Neuronal stem cell (in vitro differentiated cells): ENCODE results near the gene KIAA0825.

Experiments used
- DNase-seq: peaks from one replicate; pipeline ENCODE4 v3.0.0-alpha.2; 2013; ENCODE audit warnings: low spot score
- H2AFZ ChIP-seq: one replicate; pipeline ENCODE4 v1.6.1; 2013; ENCODE audit warnings: mild to moderate bottlenecking, low read length, inconsistent platforms
- H2AK5ac ChIP-seq: 2 replicates; pipeline ENCODE4 v1.6.1; 2013; ENCODE audit warnings: low read depth, mild to moderate bottlenecking, inconsistent platforms, low read length, moderate library complexity, mixed read lengths
- H2BK120ac ChIP-seq: 2 replicates; pipeline ENCODE4 v1.6.1; 2013; ENCODE audit warnings: low read depth, mild to moderate bottlenecking, inconsistent platforms, low read length, moderate library complexity, mixed read lengths
- H2BK12ac ChIP-seq: one replicate; pipeline ENCODE4 v1.6.1; 2013; ENCODE audit warnings: low read length, inconsistent platforms
- H2BK15ac ChIP-seq: 2 replicates; pipeline ENCODE4 v1.6.1; 2013; ENCODE audit warnings: mild to moderate bottlenecking, low read length, inconsistent platforms, mixed read lengths
- H2BK5ac ChIP-seq: one replicate; pipeline ENCODE4 v1.6.1; 2013; ENCODE audit warnings: inconsistent platforms, mild to moderate bottlenecking, low read length, moderate library complexity
- H3K14ac ChIP-seq: one replicate; pipeline ENCODE4 v1.6.1; 2013; ENCODE audit warnings: low read length, inconsistent platforms
- H3K18ac ChIP-seq: 2 replicates; pipeline ENCODE4 v1.6.1; 2013; ENCODE audit warnings: low read length, inconsistent platforms
- H3K23ac ChIP-seq: 2 replicates; pipeline ENCODE4 v1.6.1; 2013; ENCODE audit warnings: low read depth, mild to moderate bottlenecking, mixed read lengths, low read length, inconsistent platforms; ENCODE audit not compliant: poor library complexity
- H3K27ac ChIP-seq: replicated peaks from 3 replicates; pipeline ENCODE4 v1.5.1; 2013; ENCODE audit warnings: low read length, inconsistent platforms
- H3K27me3 ChIP-seq, 3 experiments: 2 replicates each; pipeline ENCODE4 v1.6.1; 2013; ENCODE audit warnings: low read length in 3 of 3, mild to moderate bottlenecking in 2 of 3, inconsistent platforms in 1 of 3, low read depth in 1 of 3, mixed read lengths in 1 of 3, moderate library complexity in 1 of 3; ENCODE audit not compliant: control insufficient read depth in 3 of 3, insufficient read depth in 3 of 3
- H3K36me3 ChIP-seq, 2 donors: replicated peaks in 1 of 2; 2 replicates each; pipeline ENCODE4 v1.6.1; 2013; ENCODE audit warnings: low read length in 2 of 2; ENCODE audit not compliant: control insufficient read depth in 2 of 2, insufficient read depth in 2 of 2
- H3K4ac ChIP-seq: 2 replicates; pipeline ENCODE4 v1.6.1; 2013; ENCODE audit warnings: inconsistent platforms, mild to moderate bottlenecking, low read length, moderate library complexity
- H3K4me1 ChIP-seq, 2 donors: 1 replicate in 1 of 2; 2 replicates in 1 of 2; pipeline ENCODE4 v1.6.1; 2013; ENCODE audit warnings: low read length in 2 of 2, low read depth in 1 of 2; ENCODE audit not compliant: control insufficient read depth in 2 of 2, insufficient read depth in 1 of 2
- H3K4me2 ChIP-seq: one replicate; pipeline ENCODE4 v1.6.1; 2013; ENCODE audit warnings: mild to moderate bottlenecking, low read length, inconsistent platforms; ENCODE audit not compliant: insufficient read depth, poor library complexity, severe bottlenecking
- H3K4me3 ChIP-seq, 2 donors: 2 replicates each; pipeline ENCODE4 v1.5.1; 2013; ENCODE audit warnings: low read length in 2 of 2, mild to moderate bottlenecking in 2 of 2, inconsistent platforms in 1 of 2, moderate library complexity in 1 of 2
- H3K79me1 ChIP-seq: one replicate; pipeline ENCODE4 v1.6.1; 2013; ENCODE audit warnings: low read depth, mild to moderate bottlenecking, inconsistent platforms, low read length, moderate library complexity
- H3K9ac ChIP-seq: one replicate; pipeline ENCODE4 v1.6.1; 2013; ENCODE audit warnings: mild to moderate bottlenecking, low read depth, low read length, inconsistent platforms; ENCODE audit not compliant: poor library complexity
- H3K9me3 ChIP-seq, 2 donors: replicated peaks in 1 of 2; 2 replicates each; pipeline versions ENCODE3 to v1.6.1; 2013; ENCODE audit warnings: low read length in 2 of 2, mild to moderate bottlenecking in 2 of 2, inconsistent platforms in 1 of 2, low read depth in 1 of 2, mixed read lengths in 1 of 2, moderate library complexity in 1 of 2; ENCODE audit not compliant: control insufficient read depth in 2 of 2, insufficient read depth in 1 of 2
- H4K8ac ChIP-seq: one replicate; pipeline ENCODE4 v1.6.1; 2013; ENCODE audit warnings: low read depth, mild to moderate bottlenecking, inconsistent platforms, low read length, moderate library complexity
- H4K91ac ChIP-seq: one replicate; pipeline ENCODE4 v1.6.1; 2013; ENCODE audit warnings: low read length, low read depth, mild to moderate bottlenecking, inconsistent platforms; ENCODE audit not compliant: poor library complexity
- WGBS, 2 donors: extraction: QIAGEN DNeasy Blood & Tissue Kit; methylation state at CpG; one replicate each; pipeline ENCODE4 v1.1.7; 2013; ENCODE audit warnings: missing lambda C conversion rate in 2 of 2, mixed read lengths in 1 of 2; ENCODE audit not compliant: insufficient read length in 2 of 2, insufficient replicate concordance in 1 of 2; ENCODE audit errors: extremely low coverage in 2 of 2; 5-methylcytosine and 5-hydroxymethylcytosine counted together

Gene KIAA0825

GRCh38 chr5:94545870-94546625 lies 72.4 kb downstream of the KIAA0825 start:
- no peaks in the 10 kb centered on the region for H3K27me3 ChIP-seq
- H2BK5ac ChIP-seq: no peak overlapping the region
- no peak overlapping the region for H3K4ac ChIP-seq
- no peak overlapping the region for H3K4me2 ChIP-seq
- H3K18ac ChIP-seq: no peak overlapping the region
- no peak overlapping the region for H3K27ac ChIP-seq
- H3K79me1 ChIP-seq: no peaks in the 10 kb centered on the region
- no peak overlapping the region for H2BK12ac ChIP-seq
- H2BK15ac ChIP-seq: no peak overlapping the region
- no peak overlapping the region for H2BK120ac ChIP-seq
- no peaks in the 10 kb centered on the region for H3K4me1 ChIP-seq
- H4K91ac ChIP-seq: no peak overlapping the region
- no peak overlapping the region for H4K8ac ChIP-seq
- H3K23ac ChIP-seq: no peak overlapping the region
- peak overlapping the region in 1 of 2 donors; percentile 46 for H3K4me3 ChIP-seq
- no peak for DNase-seq
- no CpG with 5 or more reads among the region's 4 CpGs for WGBS, 2 donors
- no peak overlapping the region for H2AFZ ChIP-seq
- H3K14ac ChIP-seq: no peak overlapping the region
- no peak overlapping the region for H2AK5ac ChIP-seq
- no peaks in the 10 kb centered on the region for H3K36me3 ChIP-seq
- no peak overlapping the region for H3K9ac ChIP-seq
- peaks cover 4 to 13% of the 10 kb centered on the region in 2 donors for H3K9me3 ChIP-seq

GRCh38 chr5:94544875-94545547 lies 73.4 kb downstream of the KIAA0825 start:
- Histone ChIP-seq H3K9ac (no peak overlapping the region), H3K14ac (no peak overlapping the region), H4K8ac (no peak overlapping the region), H4K91ac (no peak overlapping the region), H2BK5ac (no peak overlapping the region), H2BK15ac (no peak overlapping the region), H3K4me1 (no peaks in the 10 kb centered on the region), H3K36me3 (no peaks in the 10 kb centered on the region), H3K4me3 (no peak overlapping the region), H3K4me2 (no peak overlapping the region), H3K27me3 (no peaks in the 10 kb centered on the region), H2BK12ac (no peak overlapping the region), H2BK120ac (no peak overlapping the region), H3K9me3 (peaks cover 6 to 20% of the 10 kb centered on the region in 2 donors), H3K27ac (no peak overlapping the region), H3K23ac (no peak overlapping the region), H3K4ac (no peak overlapping the region), H2AFZ (no peak overlapping the region), H2AK5ac (no peak overlapping the region), H3K18ac (no peak overlapping the region), H3K79me1 (no peaks in the 10 kb centered on the region)
- WGBS, 2 donors: no CpG with 5 or more reads among the region's 7 CpGs
- DNase-seq: no peak

GRCh38 chr5:94544031-94544650 lies 74.3 kb downstream of the KIAA0825 start:
- Histone ChIP-seq H2AFZ (no peak overlapping the region), H3K4ac (no peak overlapping the region), H3K18ac (no peak overlapping the region), H2BK15ac (no peak overlapping the region), H3K27ac (no peak overlapping the region), H3K4me2 (no peak overlapping the region), H3K23ac (no peak overlapping the region), H3K9me3 (peaks cover 9 to 20% of the 10 kb centered on the region in 2 donors), H2BK12ac (no peak overlapping the region), H4K8ac (no peak overlapping the region), H3K9ac (no peak overlapping the region), H3K36me3 (no peaks in the 10 kb centered on the region), H3K4me1 (no peaks in the 10 kb centered on the region), H2AK5ac (no peak overlapping the region), H3K27me3 (no peaks in the 10 kb centered on the region), H3K14ac (no peak overlapping the region), H3K4me3 (no peak overlapping the region), H2BK120ac (no peak overlapping the region), H3K79me1 (no peaks in the 10 kb centered on the region), H2BK5ac (no peak overlapping the region), H4K91ac (no peak overlapping the region)
- DNase-seq: no peak
- no CpG with 5 or more reads among the region's 1 CpG for WGBS, 2 donors

GRCh38 chr5:94540856-94541494 lies 77.4 kb downstream of the KIAA0825 start:
- no peak overlapping the region for H2BK15ac ChIP-seq
- H2AK5ac ChIP-seq: no peak overlapping the region
- no peaks in the 10 kb centered on the region for H3K27me3 ChIP-seq
- H3K4me2 ChIP-seq: no peak overlapping the region
- no peaks in the 10 kb centered on the region for H3K36me3 ChIP-seq
- H3K4me3 ChIP-seq: no peak overlapping the region
- DNase-seq: no peak
- no peak overlapping the region for H2BK120ac ChIP-seq
- H2BK5ac ChIP-seq: no peak overlapping the region
- peaks cover 6 to 24% of the 10 kb centered on the region in 2 donors for H3K9me3 ChIP-seq
- H3K79me1 ChIP-seq: no peaks in the 10 kb centered on the region
- H3K9ac ChIP-seq: no peak overlapping the region
- H4K91ac ChIP-seq: no peak overlapping the region
- H3K23ac ChIP-seq: no peak overlapping the region
- H2AFZ ChIP-seq: no peak overlapping the region
- no peak overlapping the region for H4K8ac ChIP-seq
- H3K27ac ChIP-seq: no peak overlapping the region
- no peak overlapping the region for H3K4ac ChIP-seq
- no CpG with 5 or more reads among the region's 6 CpGs for WGBS, 2 donors
- H3K18ac ChIP-seq: no peak overlapping the region
- H2BK12ac ChIP-seq: no peak overlapping the region
- no peaks in the 10 kb centered on the region for H3K4me1 ChIP-seq
- no peak overlapping the region for H3K14ac ChIP-seq
